A549 (cell line): ENCODE results near the gene IL2RG. TPM values are rescaled to one million over a fixed set of nuclear protein-coding genes. Genes with fewer than 3 reads are reported as not detected.

Source experiments
- ATAC-seq, 2 experiments: fragments of 200-7000 bp in 1 of 2; fragments of >200 bp in 1 of 2; cut with Nextera tagmentation in 1 of 2; cut with Tn5 transposase in 1 of 2; 3 replicates each; pipeline versions ENCODE4 v1.8.0 to v1.9.1; 2018 to 2020; ENCODE audit warnings: mild to moderate bottlenecking in 1 of 2, moderate library complexity in 1 of 2
- CTCF ChIA-PET: fragments of 300-600 bp; sonication (Branson Sonifier 250); formaldehyde crosslinking; extraction: SDS; loops from one replicate; lab custom pipeline; 2021; ENCODE audit warnings: antibody characterized with exemption, inconsistent platforms; lab: Yijun Ruan, JAX
- POLR2A ChIA-PET: fragments of 350-600 bp; formaldehyde crosslinking; extraction: SDS; loops from one replicate; lab custom pipeline; 2021; ENCODE audit warnings: antibody characterized with exemption, inconsistent platforms; lab: Yijun Ruan, JAX
- DNase-seq, 2 experiments: peaks; one replicate each; pipeline versions ENCODE4 v3.0.0 to v3.0.0-alpha.2; 2011 to 2016; ENCODE audit warnings: low read depth in 1 of 2, low spot score in 1 of 2
- FAIRE-seq: peaks from 2 replicates; lab custom pipeline; 2011; peaks lifted over from hg19 to GRCh38; lab: Jason Lieb, UNC
- H3K27ac ChIP-seq, 2 experiments: fragments of >200 bp; sonication (Bioruptor Twin); formaldehyde crosslinking; 3 replicates each; pipeline ENCODE4 v1.5.1; 2016 to 2017
- H3K4me1 ChIP-seq: fragments of >200 bp; sonication (Bioruptor Twin); formaldehyde crosslinking; 3 replicates; pipeline ENCODE4 v1.6.1; 2016
- H3K4me2 ChIP-seq: fragments of >200 bp; sonication (Bioruptor Twin); formaldehyde crosslinking; 3 replicates; pipeline ENCODE4 v1.6.1; 2016
- H3K4me3 ChIP-seq: fragments of >200 bp; sonication (Bioruptor Twin); formaldehyde crosslinking; 3 replicates; pipeline ENCODE4 v1.5.1; 2016
- H3K9me3 ChIP-seq: fragments of >200 bp; sonication (Bioruptor Twin); formaldehyde crosslinking; 3 replicates; pipeline ENCODE4 v1.6.1; 2016
- CBX8 ChIP-seq: fragments of 200-600 bp; sonication (generic); IDR thresholded peaks from 2 replicates; pipeline ENCODE4 v1.6.1; 2016
- CTCF ChIP-seq: fragments of >200 bp; sonication (Bioruptor Twin); formaldehyde crosslinking; IDR thresholded peaks from 3 replicates; pipeline ENCODE4 v1.5.1; 2016
- E2F6 ChIP-seq: IDR thresholded peaks from 2 replicates; pipeline ENCODE4 v1.6.1; 2012; ENCODE audit warnings: low read depth, borderline replicate concordance
- ELK1 ChIP-seq: fragments of 150-350 bp; IDR thresholded peaks from 2 replicates; pipeline ENCODE4 v1.6.1; 2014; ENCODE audit warnings: low read depth, mild to moderate bottlenecking, low read length
- ESRRA ChIP-seq: fragments of 150-350 bp; IDR thresholded peaks from 2 replicates; pipeline ENCODE4 v1.6.1; 2014; ENCODE audit warnings: mild to moderate bottlenecking, low read length, borderline replicate concordance
- FOSL2 ChIP-seq, 2 experiments: fragments of 450-650 bp in 1 of 2; fragments of >200 bp in 1 of 2; sonication (Bioruptor Twin) in 1 of 2; formaldehyde crosslinking; IDR thresholded peaks; 2 replicates each; pipeline versions ENCODE4 v1.5.0 to v1.6.1; 2016 to 2020; ENCODE audit warnings: mild to moderate bottlenecking in 1 of 2, moderate library complexity in 1 of 2
- GATA3 ChIP-seq: IDR thresholded peaks from 2 replicates; pipeline ENCODE4 v1.6.1; 2012; ENCODE audit warnings: borderline replicate concordance
- HEYL ChIP-seq: fragments of 250-450 bp; sonication (Bioruptor Pico); IDR thresholded peaks from 2 replicates; pipeline ENCODE4 v1.8.0; 2021; ENCODE audit warnings: mild to moderate bottlenecking, moderate library complexity
- HMGXB4 ChIP-seq: fragments of 250-450 bp; sonication (Bioruptor Pico); IDR thresholded peaks from 2 replicates; pipeline ENCODE4 v1.5.0; 2021; ENCODE audit warnings: mild to moderate bottlenecking, moderate library complexity, borderline replicate concordance
- HOXA7 ChIP-seq: fragments of 250-450 bp; sonication (Bioruptor Pico); IDR thresholded peaks from 2 replicates; pipeline ENCODE4 v1.5.0; 2020; ENCODE audit warnings: mild to moderate bottlenecking, moderate library complexity
- JUNB ChIP-seq: fragments of >200 bp; sonication (Bioruptor Twin); formaldehyde crosslinking; IDR thresholded peaks from 2 replicates; pipeline ENCODE4 v1.6.1; 2016
- KDM1A ChIP-seq: fragments of 200-600 bp; sonication (generic); IDR thresholded peaks from 2 replicates; pipeline ENCODE4 v1.6.1; 2016; ENCODE audit warnings: low read depth, mild to moderate bottlenecking
- MAFK ChIP-seq: fragments of 450-650 bp; IDR thresholded peaks from 2 replicates; pipeline ENCODE4 v1.6.1; 2014; ENCODE audit not compliant: partially characterized antibody
- MAX ChIP-seq: IDR thresholded peaks from 2 replicates; pipeline ENCODE4 v1.6.1; 2012
- MAZ ChIP-seq: fragments of 150-350 bp; IDR thresholded peaks from 2 replicates; pipeline ENCODE4 v1.6.1; 2014; ENCODE audit warnings: antibody characterized with exemption, low read depth, low read length, borderline replicate concordance
- RCOR1 ChIP-seq: fragments of 150-350 bp; IDR thresholded peaks from 2 replicates; pipeline ENCODE4 v1.6.1; 2014; ENCODE audit warnings: antibody characterized with exemption, low read length, low read depth
- SMC3 ChIP-seq: fragments of >200 bp; sonication (Bioruptor Twin); formaldehyde crosslinking; IDR thresholded peaks from 3 replicates; pipeline ENCODE4 v1.6.1; 2018; ENCODE audit warnings: inconsistent platforms
- TP53 ChIP-seq: fragments of 250-450 bp; sonication (Bioruptor Pico); IDR thresholded peaks from 2 replicates; pipeline ENCODE4 v1.5.0; 2021; ENCODE audit warnings: mild to moderate bottlenecking, moderate library complexity
- ZFP36 ChIP-seq: fragments of 450-650 bp; IDR thresholded peaks from 2 replicates; pipeline ENCODE4 v1.6.1; 2014; ENCODE audit warnings: borderline replicate concordance; ENCODE audit not compliant: partially characterized antibody
- ZSCAN20 ChIP-seq: fragments of 250-450 bp; sonication (Bioruptor Pico); IDR thresholded peaks from 2 replicates; pipeline ENCODE4 v1.8.0; 2022; ENCODE audit warnings: mild to moderate bottlenecking, moderate library complexity
- WGBS: methylation state at CpG from one replicate; pipeline ENCODE4 v1.1.6; 2017; ENCODE audit errors: missing lambda C conversion rate; 5-methylcytosine and 5-hydroxymethylcytosine counted together
- polyA plus RNA-seq, 4 experiments: library from polyadenylated mRNA; depleted of rRNA in 3 of 4; stranded (reverse); fragments of >200 nt; fragmentation: RNase III in 1 of 4; extraction: RNeasy Plus Mini Kit Qiagen cat#74134 plus additional on column Dnase treatment in 1 of 4; gene quantifications; 2 replicates in 3 of 4; 3 replicates in 1 of 4; pipeline ENCODE4 v1.2.3, GENCODE V29; 2011 to 2017

IL2RG gene
- polyA plus RNA-seq, 2 of the 4 experiments (the other 2 are of a cell fraction), result 0.22 to 0.23 TPM

GRCh38 chrX:71147496-71148277 lies 36.3 kb upstream of the IL2RG start:
- ChIA-PET POLR2A (no interaction called here), CTCF (interaction anchor here (0.6 to 1.4 kb wide), 3 partner anchors 9 to 35 kb away, joined by 3 to 5 read pairs (median 4); no protein-coding TSS in a partner anchor)
- ATAC-seq, result no peak

More at GRCh38 chrX:71147496-71148277, 36.3 kb upstream of the IL2RG start:
- FAIRE-seq (no peak), DNase-seq (no peak)
- Histone ChIP-seq H3K4me3 (no peak overlapping the region), H3K9me3 (no peaks in the 10 kb centered on the region), H3K27ac (no peak overlapping the region), H3K4me1 (peaks cover 11% of the 10 kb centered on the region), H3K4me2 (no peak overlapping the region)
- 95% methylated on average over 12 of the region's 28 CpGs for WGBS
- TF ChIP-seq JUNB (no peak), ZSCAN20 (CRISPR knock-in tag) (no peak), CTCF (no peak), KDM1A (no peak), MAFK (no peak), CBX8 (no peak), HMGXB4 (CRISPR knock-in tag) (no peak), RCOR1 (no peak), ZFP36 (no peak), TP53 (CRISPR knock-in tag) (no peak), MAX (no peak), GATA3 (no peak), HEYL (CRISPR knock-in tag) (no peak), FOSL2 (IDR thresholded peaks at IDR 0.05) (no peak), FOSL2 (CRISPR knock-in tag; IDR thresholded peaks at IDR 0.05) (no peak), MAZ (no peak), E2F6 (no peak), HOXA7 (CRISPR knock-in tag) (no peak), ELK1 (no peak), SMC3 (no peak), ESRRA (no peak)
